ENCODE data around the gene PEMT. TPM values are rescaled to one million over a fixed set of nuclear protein-coding genes. Genes with fewer than 3 reads are reported as not detected.

PEMT gene
- polyA plus RNA-seq, 2 of the 4 experiments (the other 2 are of a cell fraction), result 47.5 to 47.8 TPM

GRCh38 chr17:17523731-17524490, 67.6 kb downstream of the PEMT start:
- POLR2A ChIA-PET, result interaction anchor here (0.6 to 1.0 kb wide), 3 partner anchors 8 to 57 kb away, joined by 3 to 5 read pairs (median 4); partner anchors contain the start of gene RASD1
- DNase-seq (ENCODE audit: low read depth in 1 of 2, low spot score in 1 of 2) (no peak), FAIRE-seq (no peak), ATAC-seq (no peak)
- WGBS (ENCODE audit: missing lambda C conversion rate), result 84% methylated on average over 19 of the region's 19 CpGs
- TF ChIP-seq E2F6 (IDR thresholded peaks at IDR 0.05; ENCODE audit: borderline replicate concordance, low read depth), result no peak
- TF ChIP-seq HDAC2 (IDR thresholded peaks at IDR 0.05), result no peak
- no peak for TF ChIP-seq ZNF302 (CRISPR knock-in tag; IDR thresholded peaks at IDR 0.05)
- CTCF ChIA-PET, result interaction anchor here (0.6 to 4.2 kb wide), 12 partner anchors 8 to 301 kb away, joined by 3 to 23 read pairs (median 4); partner anchors contain the start of gene RASD1
- Histone ChIP-seq H3K4me1 (peaks cover 5% of the 10 kb centered on the region; the same call in 2 of the 3 replicates), H3K4me2 (no peak overlapping the region), H3K4me3 (no peak overlapping the region), H3K9me3 (no peaks in the 10 kb centered on the region), H3K27ac (no peak overlapping the region)

DNA sequence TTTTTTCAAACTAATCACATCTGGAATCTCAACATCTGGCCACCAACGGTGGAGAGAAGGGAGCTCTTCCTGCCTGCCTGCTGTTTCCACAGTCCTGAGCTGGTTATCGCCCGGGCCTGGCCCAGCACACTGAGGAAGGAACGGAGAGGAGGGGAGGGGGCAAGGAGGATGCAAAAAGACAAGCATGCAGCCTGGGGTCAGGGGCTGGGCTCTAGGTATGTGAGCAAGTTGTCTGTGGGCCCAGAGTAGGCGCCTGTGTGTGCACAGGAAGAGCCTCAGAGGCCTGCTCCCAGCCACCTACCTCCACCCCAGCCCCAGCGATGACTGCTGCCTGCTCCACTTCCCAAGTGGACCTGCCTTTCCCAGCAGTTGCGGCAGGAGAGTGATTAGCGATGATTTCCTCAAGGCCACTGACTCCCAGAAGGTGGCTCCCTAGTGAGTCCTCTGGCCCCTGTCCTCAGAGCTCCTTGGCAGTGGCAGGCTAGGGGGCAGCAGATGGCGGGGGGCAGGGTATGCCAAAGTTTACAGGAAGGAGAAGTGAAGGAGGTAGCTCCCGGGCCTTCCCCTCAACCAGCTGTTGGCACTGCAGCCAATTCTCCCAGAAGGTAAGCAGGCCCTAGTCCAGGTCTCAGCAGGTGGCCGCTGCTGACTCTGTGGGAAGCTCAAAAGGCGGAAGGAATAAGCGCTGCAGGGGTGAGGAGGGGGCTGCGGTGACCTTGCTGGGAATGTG, 68.3 kb downstream of the PEMT start:
- FAIRE-seq, result no peak
- no peak for ATAC-seq
- ChIA-PET POLR2A (interaction anchor here (0.6 to 1.0 kb wide), 3 partner anchors 8 to 57 kb away, joined by 3 to 5 read pairs (median 4); partner anchors contain the start of gene RASD1), CTCF (interaction anchor here (0.6 to 3.3 kb wide), 9 partner anchors 9 to 300 kb away, joined by 3 to 23 read pairs (median 4); partner anchors contain the start of gene RASD1)
- Histone ChIP-seq H3K27ac (peak overlapping the region in 1 of 2 experiments; percentile 9; a peak in 1 of 6 replicates), H3K4me1 (peaks cover 5% of the 10 kb centered on the region; the same call in 2 of the 3 replicates), H3K4me2 (no peak overlapping the region), H3K4me3 (no peak overlapping the region), H3K9me3 (no peaks in the 10 kb centered on the region)
- WGBS (ENCODE audit: missing lambda C conversion rate), result 87% methylated on average over 14 of the region's 14 CpGs
- no peak for DNase-seq (ENCODE audit: low read depth in 1 of 2, low spot score in 1 of 2)
- TF ChIP-seq MAX (IDR thresholded peaks at IDR 0.05) (no peak), ZC3H11A (IDR thresholded peaks at IDR 0.05) (no peak), HOXB13 (CRISPR knock-in tag; IDR thresholded peaks at IDR 0.05; ENCODE audit: low read depth) (no peak), KDM5A (IDR thresholded peaks at IDR 0.05) (no peak), E2F6 (IDR thresholded peaks at IDR 0.05; ENCODE audit: borderline replicate concordance, low read depth) (no peak), FOXS1 (CRISPR knock-in tag; IDR thresholded peaks at IDR 0.05) (no peak), CBX2 (IDR thresholded peaks at IDR 0.05; ENCODE audit: borderline replicate concordance, low read depth) (no peak), EHF (CRISPR knock-in tag; IDR thresholded peaks at IDR 0.05) (no peak), EP300 (IDR thresholded peaks at IDR 0.05) (no peak), HEYL (CRISPR knock-in tag; IDR thresholded peaks at IDR 0.05) (no peak)
- TF ChIP-seq, protein P1, sequence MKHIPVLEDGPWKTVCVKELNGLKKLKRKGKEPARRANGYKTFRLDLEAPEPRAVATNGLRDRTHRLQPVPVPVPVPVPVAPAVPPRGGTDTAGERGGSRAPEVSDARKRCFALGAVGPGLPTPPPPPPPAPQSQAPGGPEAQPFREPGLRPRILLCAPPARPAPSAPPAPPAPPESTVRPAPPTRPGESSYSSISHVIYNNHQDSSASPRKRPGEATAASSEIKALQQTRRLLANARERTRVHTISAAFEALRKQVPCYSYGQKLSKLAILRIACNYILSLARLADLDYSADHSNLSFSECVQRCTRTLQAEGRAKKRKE (CRISPR knock-in tag; IDR thresholded peaks at IDR 0.05; ENCODE audit: low read depth), result no peak

DNA sequence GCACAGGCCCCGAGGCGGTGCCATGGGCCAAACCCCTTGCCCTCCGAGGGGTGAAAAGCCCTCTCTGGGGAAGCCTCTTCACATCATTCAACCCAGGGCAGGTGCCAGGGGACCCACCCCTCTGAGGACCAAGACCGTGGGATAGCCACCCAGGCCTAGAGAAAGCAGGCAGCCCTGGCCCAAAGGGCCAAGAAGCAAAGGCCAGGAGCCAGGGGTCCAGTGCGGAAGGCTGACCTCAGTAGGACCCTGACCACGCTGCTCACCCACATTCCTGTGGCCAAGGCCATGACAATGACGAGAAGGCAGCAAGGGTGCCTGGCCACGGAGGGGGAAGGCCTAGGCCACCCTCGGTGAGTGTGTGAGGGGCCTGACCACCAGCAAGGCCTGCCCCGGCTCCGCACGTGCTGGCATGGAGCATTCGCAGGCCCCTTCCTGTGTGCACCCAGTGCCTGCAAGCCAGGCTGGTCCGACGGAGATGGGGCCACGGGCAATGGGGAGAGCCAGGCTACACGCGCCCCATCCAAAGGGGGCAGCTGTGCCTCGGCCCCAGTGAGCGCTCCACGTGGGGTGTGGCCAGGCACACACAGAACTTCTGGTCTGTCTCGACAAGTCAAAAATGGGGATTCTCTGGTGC, 70.8 kb downstream of the PEMT start:
- no peak for ATAC-seq
- H3K9me3 ChIP-seq, result no peaks in the 10 kb centered on the region
- no peak overlapping the region for H3K4me3 ChIP-seq
- no peak overlapping the region for H3K4me2 ChIP-seq
- no peak for TF ChIP-seq E2F6 (IDR thresholded peaks at IDR 0.05; ENCODE audit: borderline replicate concordance, low read depth)
- TF ChIP-seq TFCP2L1 (CRISPR knock-in tag; IDR thresholded peaks at IDR 0.05), result no peak
- TF ChIP-seq EHF (CRISPR knock-in tag; IDR thresholded peaks at IDR 0.05), result no peak
- TF ChIP-seq FOSB (CRISPR knock-in tag; IDR thresholded peaks at IDR 0.05), result no peak
- no peak for TF ChIP-seq HES2 (IDR thresholded peaks at IDR 0.05)
- TF ChIP-seq CEBPB (IDR thresholded peaks at IDR 0.05), result no peak
- TF ChIP-seq JUNB (IDR thresholded peaks at IDR 0.05), result no peak
- TF ChIP-seq POLR2AphosphoS2 (conservative IDR thresholded peaks at IDR 0.05; ENCODE audit: low read length), result no peak
- TF ChIP-seq RNF2 (IDR thresholded peaks at IDR 0.05; ENCODE audit: borderline replicate concordance, low read depth), result no peak
- no peak for TF ChIP-seq KDM5A (IDR thresholded peaks at IDR 0.05)
- TF ChIP-seq HEYL (CRISPR knock-in tag; IDR thresholded peaks at IDR 0.05), result no peak
- TF ChIP-seq ZFP36 (IDR thresholded peaks at IDR 0.05; ENCODE audit: borderline replicate concordance, partially characterized antibody), result no peak
- no peak for TF ChIP-seq PHF8 (IDR thresholded peaks at IDR 0.05; ENCODE audit: borderline replicate concordance, low read depth)
- 84% methylated on average over 16 of the region's 22 CpGs for WGBS (ENCODE audit: missing lambda C conversion rate)
- no peak overlapping the region for H3K27ac ChIP-seq
- ChIA-PET POLR2A (interaction anchor here (0.5 kb wide), 1 partner anchor 24 kb away, joined by 3 read pairs; no protein-coding TSS in a partner anchor), CTCF (interaction anchor here (0.7 to 1.8 kb wide), 5 partner anchors 10 to 165 kb away, joined by 3 to 8 read pairs (median 4); no protein-coding TSS in a partner anchor)
- no peak for FAIRE-seq
- DNase-seq (ENCODE audit: low read depth in 1 of 2, low spot score in 1 of 2), result no peak
- peaks cover 5% of the 10 kb centered on the region; the same call in 2 of the 3 replicates for H3K4me1 ChIP-seq
